NCI-H146 treated with DMSO at 0.1 percent for 48 hours (cell line): ENCODE measurements around the gene RASAL3.

Experiments
- DNase-seq: peaks from one replicate; lab custom pipeline; 2025; ENCODE audit not compliant: unreplicated experiment; lab: John Stamatoyannopoulos, UW

The RASAL3 gene

DNA sequence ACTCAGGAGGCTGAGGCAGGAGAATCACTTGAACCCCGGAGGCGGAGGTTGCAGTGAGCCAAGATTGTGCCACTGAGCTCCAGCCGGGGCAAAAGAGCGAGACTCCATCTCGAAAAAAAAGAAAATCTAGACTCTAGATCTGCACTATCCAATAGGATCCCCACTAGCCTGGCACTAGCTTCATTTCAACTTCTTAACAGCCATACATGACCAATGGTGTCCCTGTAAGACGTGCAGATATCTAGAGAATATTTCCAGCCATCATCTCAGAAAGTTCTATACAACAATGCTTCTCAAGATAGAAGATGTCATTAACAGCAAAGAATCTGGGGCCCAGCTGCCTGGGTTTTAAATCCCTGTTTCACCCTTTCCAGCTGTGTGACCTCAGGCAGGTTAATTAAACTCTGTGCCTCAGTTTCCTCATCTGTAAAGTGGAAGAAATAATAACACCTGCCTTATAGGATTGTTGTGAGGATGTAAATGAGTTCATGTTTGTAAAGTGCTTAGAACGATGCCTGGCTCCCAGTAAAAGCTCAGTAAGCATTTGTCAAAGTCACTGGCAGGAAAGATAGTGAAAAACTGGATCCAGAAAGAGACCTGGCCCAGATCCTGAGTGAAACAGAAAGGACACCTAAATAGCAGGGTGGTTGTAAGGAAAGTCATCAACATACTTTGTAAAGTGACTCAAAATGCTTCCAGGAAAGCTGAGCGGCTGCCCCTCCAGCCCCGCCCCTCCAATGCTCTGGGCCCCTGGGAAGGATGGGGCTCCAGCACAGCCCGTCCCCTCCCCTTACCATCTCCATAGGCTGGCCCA is 28.1 kb downstream of the RASAL3 start:
- DNase-seq: no peak

DNA sequence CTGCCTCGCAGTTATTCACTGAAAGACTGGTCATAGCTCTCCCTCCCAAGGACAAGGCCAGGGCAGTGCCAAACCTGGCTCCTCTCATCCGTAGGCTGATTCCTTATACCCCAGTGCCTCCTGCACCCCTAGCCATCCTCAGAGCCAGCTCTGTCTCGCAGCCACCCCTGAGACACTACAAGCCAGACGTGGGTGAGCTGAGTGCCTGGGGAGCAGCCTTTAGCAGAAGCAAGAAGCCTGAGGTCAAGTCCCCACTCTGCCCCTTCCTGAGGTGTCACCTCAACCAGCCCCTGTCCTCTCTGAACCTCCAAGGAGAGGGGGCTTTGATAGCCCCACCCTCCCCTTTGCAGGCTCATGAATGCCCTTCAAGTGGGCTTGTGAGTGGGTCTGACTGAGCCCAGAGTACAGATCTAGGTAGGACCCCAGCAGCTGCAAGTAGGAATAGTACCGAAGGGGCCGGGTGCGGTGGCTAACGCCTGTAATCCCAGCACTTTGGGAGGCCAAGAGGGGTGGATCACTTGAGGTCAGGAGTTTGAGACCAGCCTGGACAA is 30.8 kb downstream of the RASAL3 start:
- DNase-seq: no peak

DNA sequence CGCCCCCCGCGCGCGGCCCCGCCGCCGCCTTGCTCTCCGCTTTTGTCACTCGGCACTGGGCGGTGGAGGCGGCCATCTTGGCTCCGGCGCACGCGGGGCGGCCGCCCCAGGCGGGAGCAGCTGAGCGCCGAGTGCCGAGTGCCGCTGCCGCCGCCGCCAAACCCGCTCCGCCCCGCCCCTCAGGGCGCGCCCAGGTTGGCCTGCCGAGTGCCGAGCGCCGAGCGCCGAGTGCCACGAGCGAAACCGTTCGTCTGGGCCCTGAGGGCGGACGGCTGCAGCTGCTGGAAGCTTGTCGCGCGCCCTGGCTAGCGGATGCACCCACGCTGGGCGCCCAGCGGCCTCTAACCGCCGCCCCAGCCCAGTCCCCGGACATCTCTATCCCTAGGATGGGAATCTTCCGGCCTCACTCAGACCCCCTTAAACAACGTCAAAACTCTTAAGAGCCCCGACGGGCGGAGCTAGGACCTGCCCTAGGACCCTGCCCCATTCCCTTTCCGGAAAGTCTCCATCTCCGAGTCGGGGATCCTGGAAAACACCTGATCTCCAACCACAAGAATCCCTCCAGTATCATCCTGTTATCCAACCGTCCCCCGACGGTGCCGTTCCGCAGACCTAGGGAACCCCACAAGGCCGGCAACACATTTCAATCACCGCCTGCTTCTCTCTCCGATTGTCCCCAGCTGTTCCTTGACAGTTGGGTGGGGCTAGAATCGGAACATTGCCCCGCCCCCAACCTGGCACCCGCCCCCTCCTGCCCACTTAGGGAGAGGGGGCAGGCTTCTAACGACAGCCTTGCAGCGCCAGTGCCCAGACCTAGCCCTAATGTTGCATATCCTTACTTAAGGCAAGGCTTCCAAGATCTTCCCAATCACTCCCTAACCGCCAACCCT is 31.5 kb downstream of the RASAL3 start:
- DNase-seq: peak; percentile 70

DNA sequence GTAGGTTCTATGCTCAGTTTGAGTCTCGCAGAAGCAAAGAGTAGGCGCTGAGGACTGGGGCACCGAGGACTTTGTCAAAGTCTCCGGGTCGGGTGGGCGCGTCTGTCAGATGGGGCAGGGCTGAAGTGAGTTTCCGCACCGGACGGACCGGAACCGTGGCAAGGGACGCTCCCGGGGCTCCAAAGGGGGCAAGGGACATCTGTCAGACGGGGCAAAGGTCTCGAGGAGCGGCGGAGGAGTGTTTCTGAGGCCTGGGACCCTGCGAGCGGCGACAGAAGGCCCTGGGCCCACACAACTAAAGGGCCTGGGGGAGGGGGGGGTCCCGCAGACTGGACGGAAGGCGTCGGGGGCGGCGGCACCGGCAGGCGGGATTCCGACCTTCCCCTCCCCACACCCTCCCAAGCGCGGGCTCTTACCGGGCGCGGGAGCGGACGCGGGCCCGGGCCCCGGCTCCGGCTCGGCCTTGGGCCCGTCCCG is 32.3 kb downstream of the RASAL3 start:
- no peak for DNase-seq

DNA sequence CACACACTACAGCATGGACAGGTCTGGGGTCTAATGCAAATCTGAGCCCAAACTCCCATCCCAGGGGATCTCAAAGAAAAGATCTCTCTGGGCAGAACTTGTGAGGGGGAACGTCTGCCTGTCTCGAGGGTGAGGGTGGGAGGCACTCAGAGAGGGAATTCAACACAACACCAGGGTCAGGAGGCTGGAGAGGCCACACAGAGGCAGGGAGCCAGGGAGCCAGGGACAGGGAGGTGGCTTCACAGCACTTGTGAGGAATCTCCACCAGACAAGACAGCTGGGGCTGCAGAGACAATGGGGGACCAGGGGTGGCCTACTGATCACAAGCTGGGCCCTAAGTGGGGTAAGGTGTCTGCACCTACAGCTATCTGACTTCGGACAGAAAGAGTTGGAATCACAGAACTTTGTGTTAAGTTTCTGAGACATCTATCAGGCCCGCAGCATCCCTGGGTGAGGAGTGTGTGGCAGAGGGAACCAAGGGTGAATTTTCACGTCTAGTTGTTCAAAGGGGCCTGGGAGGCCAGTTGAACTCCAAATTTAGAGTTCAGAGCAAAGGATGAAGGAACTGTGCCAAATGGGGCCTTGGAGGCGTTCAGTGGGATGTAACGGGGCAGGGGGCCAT is 32.8 kb downstream of the RASAL3 start:
- DNase-seq: no peak

DNA sequence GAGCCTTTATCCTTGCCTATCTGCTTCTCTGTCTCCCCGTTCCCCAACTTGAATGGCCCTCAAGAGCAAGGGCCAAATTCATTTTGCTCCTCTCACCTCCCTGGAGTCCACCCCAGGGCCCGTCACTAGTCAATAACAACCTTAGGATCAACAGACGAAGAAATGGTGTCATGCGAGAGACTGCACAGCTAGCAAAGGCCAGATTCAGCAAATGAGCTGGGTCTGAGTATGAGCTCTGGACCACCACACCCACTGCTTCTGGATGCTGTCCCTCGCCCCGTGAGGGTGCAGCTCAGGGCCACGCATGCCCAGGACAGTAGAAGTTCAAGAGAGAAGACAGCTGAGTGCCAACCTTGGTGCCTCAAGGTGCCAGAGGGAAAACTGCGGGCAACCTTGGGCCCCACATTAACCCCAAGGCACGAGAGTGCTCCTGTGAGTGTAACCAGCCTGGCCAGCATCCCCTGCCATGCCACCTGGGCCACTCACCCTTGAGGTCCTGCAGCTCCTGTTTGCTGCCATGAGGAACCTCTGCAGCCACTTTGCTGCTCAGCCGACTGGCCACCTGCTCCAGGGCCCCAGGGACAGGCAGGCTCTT is 33.7 kb downstream of the RASAL3 start:
- DNase-seq: no peak

DNA sequence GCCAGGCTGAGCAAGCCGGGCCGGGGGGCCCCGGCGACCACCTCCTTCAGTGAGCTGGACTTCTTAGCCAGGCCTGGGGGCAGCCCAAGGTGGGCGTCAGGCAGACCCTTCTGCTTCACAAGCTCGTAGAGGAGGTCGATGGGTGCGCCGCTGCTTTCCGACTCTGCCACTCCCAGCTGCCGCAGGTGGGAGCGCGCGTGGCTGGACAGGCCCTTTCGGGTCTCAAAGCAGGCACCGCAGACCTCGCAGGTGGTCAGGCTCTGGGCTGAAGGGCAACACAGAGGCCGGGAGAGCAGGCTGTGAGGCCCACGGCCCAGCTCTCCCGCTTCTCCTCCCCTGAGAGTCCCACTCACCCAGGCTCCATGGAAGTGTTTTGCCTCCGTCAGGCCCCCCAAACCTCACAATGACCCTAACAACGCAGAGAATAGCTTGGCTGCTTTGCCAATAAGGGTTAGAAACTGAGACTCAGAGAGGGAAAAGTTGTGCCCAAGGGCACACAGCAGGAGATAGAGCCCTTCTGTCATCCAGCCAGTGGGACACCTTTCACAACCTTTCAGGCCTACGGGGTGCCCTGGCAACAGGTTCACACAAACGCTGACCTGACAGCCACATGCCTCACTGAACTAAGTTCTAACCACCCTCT is 34.4 kb downstream of the RASAL3 start:
- DNase-seq: no peak

DNA sequence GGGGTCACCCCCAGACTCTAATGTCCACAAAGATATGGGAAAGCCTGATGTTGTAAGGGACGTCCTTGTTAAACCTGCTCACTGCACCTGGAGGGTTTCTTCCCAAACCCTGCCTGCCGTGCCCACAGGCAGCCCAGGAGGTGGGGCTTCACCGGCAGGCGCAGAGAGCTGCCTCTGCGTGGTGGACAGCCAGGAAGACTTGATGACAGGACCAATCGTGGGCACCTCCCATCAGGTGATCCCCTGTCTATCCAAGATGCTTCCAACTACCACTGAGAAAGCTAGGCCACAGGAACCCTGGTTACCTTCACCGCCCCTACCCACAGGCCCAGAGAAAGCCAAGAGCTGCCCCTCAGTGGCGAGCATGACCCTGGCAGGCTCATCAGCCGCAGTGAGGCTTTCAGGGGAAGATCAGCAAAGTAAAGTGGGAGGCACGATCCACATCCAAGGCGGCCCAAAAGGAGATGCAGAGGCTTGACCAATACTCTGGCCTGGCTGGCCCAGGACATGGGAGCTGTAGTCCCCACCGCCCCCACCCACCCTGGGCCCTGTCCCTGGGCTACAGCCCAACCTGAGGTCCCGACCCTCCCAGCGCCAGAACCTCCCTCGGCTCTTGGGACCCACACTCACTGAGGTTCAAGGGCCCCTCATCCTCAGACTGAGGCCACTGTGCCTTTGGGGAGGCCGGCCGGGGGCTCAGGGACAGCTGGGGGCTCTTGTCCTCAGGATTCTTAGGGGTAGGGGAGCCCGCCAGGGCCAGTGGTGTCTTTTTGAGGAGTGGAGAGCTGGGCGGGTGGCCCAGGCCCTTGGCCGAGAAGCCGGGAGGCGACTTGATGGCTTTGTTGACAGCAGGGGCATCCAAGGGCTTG is 35.2 kb downstream of the RASAL3 start:
- no peak for DNase-seq

DNA sequence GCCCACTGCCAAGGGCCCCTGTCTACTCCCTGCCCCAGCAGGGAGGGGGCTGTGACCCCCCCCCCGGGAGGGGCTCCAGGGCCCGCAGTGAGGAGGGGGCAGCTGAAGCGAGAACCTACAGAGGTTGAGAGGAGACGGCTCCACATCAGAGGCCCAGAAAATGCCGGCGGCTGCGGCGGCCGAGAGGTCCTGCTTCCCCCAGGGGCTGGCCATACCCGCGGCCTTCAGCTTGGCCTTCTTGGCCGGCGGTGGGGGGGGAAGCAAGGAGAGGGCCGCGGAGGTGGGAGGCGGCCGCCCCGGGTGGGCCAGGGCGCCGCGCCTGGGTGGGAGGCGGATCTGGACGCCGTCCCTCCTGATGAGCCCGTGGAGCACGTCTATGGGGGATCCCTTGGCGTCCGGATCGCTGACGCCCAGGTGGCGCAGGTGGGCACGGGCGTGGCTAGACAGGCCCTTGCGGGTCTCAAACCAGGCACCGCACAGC is 36.3 kb downstream of the RASAL3 start:
- no peak for DNase-seq

DNA sequence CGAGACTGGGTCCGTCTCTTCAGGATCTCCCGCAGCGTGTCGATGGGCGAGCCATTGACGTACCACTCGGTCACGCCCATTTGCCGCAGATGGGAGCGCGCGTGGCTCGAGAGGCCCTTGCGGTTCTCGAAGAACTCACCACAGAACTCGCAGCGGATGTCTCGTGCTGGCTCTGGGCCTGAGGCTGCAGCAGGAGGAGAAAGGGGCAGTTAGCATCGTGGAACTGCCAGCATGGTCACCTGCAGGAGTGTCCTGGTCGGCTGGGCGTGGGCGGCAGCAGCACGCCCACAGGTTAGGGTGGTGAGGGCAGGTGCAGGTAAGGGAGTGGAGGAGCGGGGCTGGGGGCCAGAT is 37.0 kb downstream of the RASAL3 start:
- no peak for DNase-seq

DNA sequence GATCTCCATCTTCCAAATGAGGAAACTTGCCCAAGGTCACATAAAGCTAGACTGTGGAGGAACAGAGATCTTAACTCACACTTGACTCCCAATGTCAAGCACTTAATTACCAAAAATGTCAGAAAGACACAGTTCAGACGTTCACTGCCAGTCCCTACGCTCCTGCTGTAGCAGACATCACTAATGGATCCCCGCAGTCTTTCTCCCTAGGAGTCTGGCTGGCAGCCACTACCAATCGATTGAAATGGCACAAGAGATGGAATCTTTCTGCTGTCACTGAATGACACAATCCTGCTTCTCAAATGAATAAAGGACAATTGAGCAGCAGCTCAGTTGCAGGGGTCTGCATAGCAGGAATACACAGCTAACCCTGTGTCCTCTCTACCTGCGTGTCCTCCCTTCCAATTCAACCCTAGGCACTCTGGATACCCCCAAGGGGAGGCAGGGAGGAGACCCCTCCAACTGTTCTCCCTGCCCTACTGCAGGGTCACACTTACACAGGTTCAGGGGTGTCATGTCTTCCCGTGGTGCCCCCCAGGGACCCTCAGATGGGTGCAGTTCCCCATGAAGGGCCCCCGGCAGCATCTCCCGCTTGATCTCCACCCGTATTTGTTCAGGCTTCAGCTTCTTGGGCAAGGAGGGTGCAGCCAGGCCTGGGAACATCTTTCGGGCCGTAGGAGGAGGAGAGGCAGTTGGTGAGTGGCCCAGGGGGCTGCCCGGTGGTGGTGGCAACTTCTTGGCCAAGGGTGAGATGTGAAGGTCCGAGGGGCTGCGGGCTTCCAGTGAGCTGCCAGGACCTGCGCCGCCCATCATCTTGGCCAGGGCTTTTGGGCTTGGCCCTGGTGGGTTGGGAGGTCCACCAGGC is 37.6 kb downstream of the RASAL3 start:
- no peak for DNase-seq

DNA sequence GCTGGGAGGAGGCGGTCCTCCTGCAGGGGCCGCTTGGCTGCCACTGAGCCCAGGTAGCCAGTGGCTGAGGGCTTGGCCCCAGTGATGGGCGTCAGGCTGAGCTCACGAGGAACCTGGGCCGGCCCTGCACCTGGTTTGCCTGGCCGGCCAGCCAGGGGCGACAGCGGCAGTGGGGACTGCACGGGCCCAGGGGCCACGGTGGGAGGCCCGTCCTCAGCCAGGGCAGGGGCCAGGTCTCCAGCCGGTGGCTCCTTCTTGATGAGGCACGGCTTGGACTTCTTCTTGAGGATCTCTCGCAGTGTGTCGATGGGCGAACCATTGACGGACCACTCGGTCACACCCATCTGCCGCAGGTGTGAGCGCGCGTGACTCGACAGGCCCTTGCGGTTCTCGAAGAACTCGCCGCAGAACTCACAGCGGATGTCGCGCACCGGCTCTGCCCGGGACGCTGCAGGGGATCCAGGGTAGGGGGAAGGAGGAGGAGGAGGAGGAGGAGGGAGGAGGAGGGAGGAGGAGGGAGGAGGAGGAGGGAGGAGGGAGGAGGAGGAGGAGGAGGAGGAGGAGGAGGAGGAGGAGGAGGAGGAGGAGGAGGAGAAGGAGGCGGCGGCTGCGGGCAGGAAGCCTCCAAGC is 38.9 kb downstream of the RASAL3 start:
- no peak for DNase-seq

DNA sequence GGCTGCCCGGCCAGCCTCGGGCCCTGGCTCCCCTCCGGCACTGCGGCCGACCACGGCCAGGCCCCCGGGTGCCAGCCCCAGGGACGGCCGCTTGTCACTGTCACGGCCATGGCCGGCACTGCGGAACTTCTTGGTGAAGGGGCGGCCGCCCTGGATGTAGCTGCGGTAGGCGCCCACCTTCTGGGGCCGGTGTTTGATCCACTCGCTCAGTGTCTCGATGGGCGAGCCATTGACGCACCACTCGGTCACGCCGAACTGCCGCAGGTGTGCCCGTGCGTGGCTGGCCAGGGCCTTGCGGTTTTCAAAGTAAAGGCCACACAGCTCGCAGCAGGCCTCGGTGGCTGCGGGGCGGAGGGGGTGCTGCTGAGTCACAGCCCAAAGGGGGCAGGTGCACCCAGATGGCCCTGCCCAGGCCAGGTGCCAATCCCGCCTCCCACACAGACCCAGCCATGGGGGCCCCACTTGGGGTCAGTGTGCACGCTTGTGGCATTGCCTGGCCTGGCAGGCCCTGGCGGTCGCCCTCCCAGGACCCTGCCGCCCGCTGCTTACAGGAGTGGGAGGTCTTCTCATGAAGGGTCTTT is 39.6 kb downstream of the RASAL3 start:
- DNase-seq: no peak

DNA sequence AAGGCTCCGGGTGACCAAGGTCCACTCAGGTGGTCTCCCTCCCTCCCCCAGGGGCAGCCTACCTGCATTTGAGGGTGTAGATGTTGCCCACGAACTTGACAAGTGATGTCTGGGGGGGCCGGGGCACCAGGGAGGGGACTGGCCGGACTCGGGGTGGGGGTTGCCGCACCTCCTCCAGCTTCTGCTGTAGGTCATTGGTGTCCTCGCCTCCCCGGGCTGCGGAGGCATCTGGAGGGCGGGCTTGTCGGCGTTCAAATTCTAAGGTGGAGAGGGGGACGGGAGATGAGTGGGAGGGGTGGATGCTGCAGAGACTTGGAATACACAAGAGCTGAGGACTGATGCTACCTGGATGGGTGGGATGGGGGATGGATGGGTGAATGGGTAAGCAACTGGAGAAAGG is 40.2 kb downstream of the RASAL3 start:
- no peak for DNase-seq

DNA sequence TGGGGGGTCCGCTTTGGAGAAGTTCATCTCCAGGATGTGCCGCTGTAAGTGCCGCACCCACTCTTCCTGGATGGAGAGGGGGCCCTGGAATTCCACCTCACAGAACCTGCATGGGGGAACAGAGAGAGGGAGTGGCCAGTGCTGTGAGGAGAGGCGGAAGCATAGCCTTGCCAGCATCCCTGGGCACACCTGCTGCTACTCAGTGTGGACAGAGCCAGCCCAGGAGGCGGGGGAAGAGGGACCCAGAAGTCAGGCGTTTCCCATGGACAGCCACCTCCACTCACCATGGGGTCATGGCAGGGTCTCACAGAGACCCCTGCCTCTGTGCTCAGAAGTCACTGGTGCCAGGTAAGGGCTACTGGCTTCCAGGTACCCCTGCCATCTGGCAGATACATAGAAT is 41.2 kb downstream of the RASAL3 start:
- no peak for DNase-seq

DNA sequence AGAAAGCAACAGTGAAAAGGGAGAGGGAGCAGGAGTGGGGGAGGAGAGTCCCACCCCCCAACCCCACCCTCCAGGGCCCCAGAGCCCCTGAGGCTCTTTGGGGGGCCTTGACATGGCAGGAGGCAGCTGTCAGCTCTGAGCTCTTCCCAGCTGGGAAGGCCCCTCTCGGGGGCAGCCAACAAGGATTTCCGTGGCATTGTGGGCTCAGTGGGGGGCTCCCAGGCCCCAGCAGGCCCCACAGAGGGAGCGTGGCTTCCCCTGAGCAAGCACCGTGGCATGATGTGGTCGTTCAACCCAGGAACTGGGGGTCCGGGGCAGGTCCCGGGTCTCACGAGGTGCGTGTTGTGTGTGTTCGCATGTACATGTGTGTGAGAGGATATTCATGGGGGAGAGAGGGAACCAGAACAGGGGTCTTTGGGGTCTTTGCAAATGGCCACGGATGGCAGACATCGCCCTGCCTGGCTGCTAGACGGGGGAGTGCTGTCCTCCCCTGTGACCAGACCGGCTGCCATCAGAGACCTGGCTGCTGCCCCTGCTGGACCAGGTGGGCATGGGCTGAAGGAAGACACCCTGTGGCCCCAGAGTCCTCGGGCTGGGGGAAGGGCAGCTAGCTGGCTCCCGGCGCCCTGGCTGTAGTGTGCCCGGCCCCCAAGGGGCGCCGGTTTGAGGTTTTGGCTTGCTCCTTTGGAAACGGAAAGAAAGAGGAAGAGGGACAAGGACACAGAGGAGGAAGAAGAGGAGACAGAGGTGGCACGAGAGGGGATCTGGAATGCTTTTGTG is 41.9 kb downstream of the RASAL3 start:
- no peak for DNase-seq

DNA sequence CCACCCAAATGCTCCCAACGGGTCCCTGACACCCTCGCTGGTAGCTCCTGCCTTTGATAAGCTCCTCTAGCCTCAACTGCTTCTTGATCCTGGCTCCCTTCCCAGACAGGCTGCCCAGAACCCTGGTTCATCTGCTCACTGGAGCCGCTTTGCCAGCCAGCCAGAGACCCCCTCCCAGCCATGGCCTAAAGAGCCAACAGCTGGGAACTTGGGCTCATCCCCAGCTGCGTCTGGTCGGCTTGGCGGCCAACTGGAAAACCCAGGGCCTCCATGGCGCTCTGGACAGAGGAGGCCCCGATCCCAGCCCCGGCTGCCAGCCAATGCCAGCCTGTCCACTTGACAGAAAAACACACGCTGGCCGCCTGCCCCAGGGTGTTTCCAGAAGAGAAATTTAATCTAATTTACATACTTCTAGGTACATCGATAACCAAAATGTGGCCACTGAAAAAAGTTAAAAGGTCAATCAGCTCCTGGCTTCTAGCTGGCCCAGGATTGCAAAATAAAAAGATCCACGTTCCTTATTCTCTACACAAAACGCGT is 42.6 kb downstream of the RASAL3 start:
- no peak for DNase-seq
